B cell (primary cell): ENCODE results near the gene IFT74. TPM values are rescaled to one million over a fixed set of nuclear protein-coding genes. Genes with fewer than 3 reads are reported as not detected.

Experiments used
- ATAC-seq: fragments of 200-7000 bp; cut with Tn5 transposase; one replicate; pipeline ENCODE4 v1.10.0; 2021; ENCODE audit warnings: low read depth, mild to moderate bottlenecking, moderate number of reproducible peaks, moderate library complexity
- CTCF ChIA-PET: fragments of 350-600 bp; sonication (Branson Sonifier 250); formaldehyde crosslinking; loops from one replicate; lab custom pipeline; 2021; ENCODE audit warnings: antibody characterized with exemption, inconsistent platforms; lab: Charles Lee
- POLR2A ChIA-PET: fragments of 350-600 bp; sonication (Branson Sonifier 250); formaldehyde crosslinking; loops from one replicate; lab custom pipeline; 2021; ENCODE audit warnings: antibody characterized with exemption; lab: Charles Lee
- DNase-seq: peaks from one replicate; pipeline ENCODE4 v3.0.0; 2013
- H2AFZ ChIP-seq: 2 replicates; pipeline ENCODE4 v1.6.1; 2012; ENCODE audit warnings: mild to moderate bottlenecking, low read depth, low read length; ENCODE audit not compliant: insufficient read depth, poor library complexity, severe bottlenecking
- H3K27ac ChIP-seq, 2 donors: 1 replicate in 1 of 2; 2 replicates in 1 of 2; pipeline ENCODE4 v1.5.1; 2012 to 2013; ENCODE audit warnings: low read length in 2 of 2, mild to moderate bottlenecking in 2 of 2, moderate library complexity in 1 of 2
- H3K27me3 ChIP-seq, 4 experiments: fragments of 200-600 bp in 1 of 4; sonication (generic) in 1 of 4; replicated peaks in 1 of 4; 1 replicate in 2 of 4; 2 replicates in 2 of 4; pipeline versions ENCODE4 v1.6.1 to v1.7.0; 2013 to 2016; ENCODE audit warnings: low read length in 3 of 4, mild to moderate bottlenecking in 2 of 4, mixed read lengths in 1 of 4, moderate library complexity in 1 of 4; ENCODE audit not compliant: insufficient read depth in 4 of 4, control insufficient read depth in 3 of 4; ENCODE audit errors: control extremely low read depth in 1 of 4
- H3K36me3 ChIP-seq, 2 experiments: replicated peaks in 1 of 2; 1 replicate in 1 of 2; 2 replicates in 1 of 2; pipeline versions ENCODE4 v1.6.1 to v1.7.1; 2013; ENCODE audit warnings: low read length in 1 of 2; ENCODE audit not compliant: insufficient read depth in 2 of 2, control insufficient read depth in 1 of 2; ENCODE audit errors: control extremely low read depth in 1 of 2, extremely low read depth in 1 of 2
- H3K4me1 ChIP-seq, 2 donors: fragments of 200-600 bp in 1 of 2; sonication (generic) in 1 of 2; 1 replicate in 1 of 2; 2 replicates in 1 of 2; pipeline versions ENCODE4 v1.5.1 to v1.6.1; 2013 to 2017; ENCODE audit warnings: low read length in 2 of 2; ENCODE audit not compliant: control insufficient read depth in 2 of 2, insufficient read depth in 2 of 2
- H3K4me2 ChIP-seq: replicated peaks from 2 replicates; pipeline ENCODE3; 2012; ENCODE audit warnings: mild to moderate bottlenecking, low read depth, low read length; ENCODE audit not compliant: poor library complexity, severe bottlenecking
- H3K4me3 ChIP-seq, 5 experiments: fragments of 200-600 bp in 1 of 5; sonication (generic) in 1 of 5; 1 replicate in 3 of 5; 2 replicates in 2 of 5; pipeline versions ENCODE4 v1.5.1 to v1.7.0; 2011 to 2016; ENCODE audit warnings: low read length in 4 of 5, mild to moderate bottlenecking in 4 of 5, low read depth in 2 of 5, control low read depth in 1 of 5, moderate library complexity in 1 of 5; ENCODE audit not compliant: insufficient read depth in 1 of 5; ENCODE audit errors: control extremely low read depth in 1 of 5, extremely low read depth in 1 of 5
- H3K79me2 ChIP-seq: fragments of 200-600 bp; sonication (generic); one replicate; pipeline ENCODE4 v1.6.0; 2016; ENCODE audit warnings: low read length; ENCODE audit not compliant: control insufficient read depth, insufficient read depth
- H3K9ac ChIP-seq: fragments of 200-600 bp; sonication (generic); 2 replicates; pipeline ENCODE4 v1.6.1; 2017; ENCODE audit warnings: mild to moderate bottlenecking, low read length, moderate library complexity
- H3K9me3 ChIP-seq, 3 donors: one replicate each; pipeline versions ENCODE4 v1.6.1 to v1.7.1; 2013; ENCODE audit warnings: low read length in 2 of 3; ENCODE audit not compliant: control insufficient read depth in 2 of 3, insufficient read depth in 1 of 3; ENCODE audit errors: control extremely low read depth in 1 of 3
- H4K20me1 ChIP-seq: 2 replicates; pipeline ENCODE4 v1.6.0; 2012; ENCODE audit warnings: mild to moderate bottlenecking, low read length; ENCODE audit not compliant: insufficient read depth, control insufficient read depth, poor library complexity, severe bottlenecking
- H3K27ac Mint-ChIP-seq: one replicate; pipeline ENCODE4 v1.8.0; 2021; ENCODE audit warnings: mixed read lengths
- H3K27me3 Mint-ChIP-seq: one replicate; pipeline ENCODE4 v1.8.0; 2021; ENCODE audit warnings: mixed read lengths
- H3K4me1 Mint-ChIP-seq: one replicate; pipeline ENCODE4 v1.8.0; 2021; ENCODE audit warnings: mixed read lengths
- H3K4me3 Mint-ChIP-seq: one replicate; pipeline ENCODE4 v1.8.0; 2021; ENCODE audit warnings: mixed read lengths
- H3K9me3 Mint-ChIP-seq: one replicate; pipeline ENCODE4 v1.8.0; 2022; ENCODE audit warnings: mixed read lengths; ENCODE audit not compliant: insufficient read depth
- CTCF ChIP-seq: fragments of 200-600 bp; IDR thresholded peaks from one replicate; pipeline ENCODE4 v1.8.0; 2022; ENCODE audit warnings: antibody characterized with exemption, mild to moderate bottlenecking
- EZH2 ChIP-seq: IDR thresholded peaks from 2 replicates; pipeline ENCODE4 v1.6.1; 2012; ENCODE audit warnings: borderline replicate concordance, low read depth, mild to moderate bottlenecking, moderate library complexity, low read length; ENCODE audit not compliant: insufficient read depth, poor library complexity, severe bottlenecking
- WGBS: methylation state at CpG from one replicate; pipeline ENCODE4 v1.1.5; 2013; ENCODE audit warnings: missing lambda C conversion rate; ENCODE audit not compliant: insufficient coverage; 5-methylcytosine and 5-hydroxymethylcytosine counted together
- intact Hi-C: fragments of 100-400 bp; cut with micrococcal nuclease; formaldehyde crosslinking; loops from one replicate; pipeline ENCODE4 v1.10.0; 2022
- polyA plus RNA-seq: library from polyadenylated mRNA; depleted of rRNA; stranded (reverse); fragments of >200 nt; gene quantifications from 2 replicates; pipeline ENCODE4 v1.2.3, GENCODE V29; 2012
- total RNA-seq, 2 donors: library from RNA; stranded (reverse); fragments of 120-200 nt in 1 of 2; gene quantifications; 1 replicate in 1 of 2; 2 replicates in 1 of 2; pipeline versions ENCODE4 v1.2.3 to v1.2.4, GENCODE V29; 2013 to 2022

Gene IFT74
- total and polyA plus RNA-seq, 2 donors (not counting 1 experiment from before 2014, with no cell fraction given) = 2.0 to 22.6 TPM

GRCh38 chr9:26956860-26957233 lies 635 bp downstream of the IFT74 start:
- H3K9me3 ChIP-seq = no peaks in the 10 kb centered on the region
- Mint-ChIP-seq H3K4me1 (peaks cover 32% of the 10 kb centered on the region), H3K4me3 (peak overlapping the region; percentile 98), H3K9me3 (no peaks in the 10 kb centered on the region), H3K27ac (peak overlapping the region; percentile 98), H3K27me3 (no peaks in the 10 kb centered on the region)
- 67% methylated on average over 1 of the region's 6 CpGs for WGBS
- H4K20me1 ChIP-seq = no peaks in the 10 kb centered on the region
- POLR2A ChIA-PET = interaction anchor here (2.0 kb wide), 1 partner anchor 10 kb away, joined by 24 read pairs; the partner anchor contains the start of gene PLAA
- peak overlapping the region in 1 of 2 donors; percentile 82 for H3K27ac ChIP-seq
- intact Hi-C loops = loop anchor here (1.0 to 5.0 kb wide), 3 partner anchors 10 to 525 kb away; partner anchors contain the start of gene PLAA
- H3K36me3 ChIP-seq = no peaks in the 10 kb centered on the region
- peak overlapping the region; percentile 84 for H2AFZ ChIP-seq
- no peak for TF ChIP-seq CTCF
- TF ChIP-seq EZH2 = no peak
- DNase-seq (no peak), ATAC-seq (no peak)
- CTCF ChIA-PET = no interaction called here
- H3K9ac ChIP-seq = peak overlapping the region; percentile 75
- H3K27me3 ChIP-seq = no peaks in the 10 kb centered on the region
- H3K4me3 ChIP-seq = peak overlapping the region; percentile 64 to 86 (median 83)
- peak overlapping the region; percentile 79 for H3K4me2 ChIP-seq
- H3K4me1 ChIP-seq = peaks cover 12 to 13% of the 10 kb centered on the region in 2 donors
- H3K79me2 ChIP-seq = no peaks in the 10 kb centered on the region

- no peaks in the 10 kb centered on the region for H3K4me1 ChIP-seq
- no peak overlapping the region for H3K27ac Mint-ChIP-seq
- no peak for DNase-seq
- no peak overlapping the region for H3K4me3 Mint-ChIP-seq
- H3K4me3 ChIP-seq = no peak overlapping the region
- H3K36me3 ChIP-seq = peaks cover 0 to 3% of the 10 kb centered on the region in 2 experiments
- H3K79me2 ChIP-seq = peaks cover 11% of the 10 kb centered on the region
- no peak overlapping the region for H2AFZ ChIP-seq
- POLR2A ChIA-PET = no interaction called here
- ATAC-seq = no peak
- WGBS = no CpG with 5 or more reads among the region's 1 CpG
- H4K20me1 ChIP-seq = no peaks in the 10 kb centered on the region
- H3K27me3 Mint-ChIP-seq = no peaks in the 10 kb centered on the region
- CTCF ChIA-PET = no interaction called here
- no peaks in the 10 kb centered on the region for H3K9me3 Mint-ChIP-seq
- H3K4me1 Mint-ChIP-seq = no peaks in the 10 kb centered on the region
- no peak overlapping the region for H3K9ac ChIP-seq
- intact Hi-C loops = no loop called here
- H3K27ac ChIP-seq = no peak overlapping the region
- no peaks in the 10 kb centered on the region for H3K9me3 ChIP-seq
- no peaks in the 10 kb centered on the region for H3K27me3 ChIP-seq
- H3K4me2 ChIP-seq = no peak overlapping the region
- TF ChIP-seq CTCF (no peak), EZH2 (no peak)
Observed at GRCh38 chr9:26971721-26972120, 15.5 kb downstream of the IFT74 start.
